Amniotic stem cell (primary cell): ENCODE results near the gene TIGD1.

ENCODE experiments used
- DNase-seq: peaks from one replicate; lab custom pipeline; 2025; lab: John Stamatoyannopoulos, UW

Gene TIGD1

DNA sequence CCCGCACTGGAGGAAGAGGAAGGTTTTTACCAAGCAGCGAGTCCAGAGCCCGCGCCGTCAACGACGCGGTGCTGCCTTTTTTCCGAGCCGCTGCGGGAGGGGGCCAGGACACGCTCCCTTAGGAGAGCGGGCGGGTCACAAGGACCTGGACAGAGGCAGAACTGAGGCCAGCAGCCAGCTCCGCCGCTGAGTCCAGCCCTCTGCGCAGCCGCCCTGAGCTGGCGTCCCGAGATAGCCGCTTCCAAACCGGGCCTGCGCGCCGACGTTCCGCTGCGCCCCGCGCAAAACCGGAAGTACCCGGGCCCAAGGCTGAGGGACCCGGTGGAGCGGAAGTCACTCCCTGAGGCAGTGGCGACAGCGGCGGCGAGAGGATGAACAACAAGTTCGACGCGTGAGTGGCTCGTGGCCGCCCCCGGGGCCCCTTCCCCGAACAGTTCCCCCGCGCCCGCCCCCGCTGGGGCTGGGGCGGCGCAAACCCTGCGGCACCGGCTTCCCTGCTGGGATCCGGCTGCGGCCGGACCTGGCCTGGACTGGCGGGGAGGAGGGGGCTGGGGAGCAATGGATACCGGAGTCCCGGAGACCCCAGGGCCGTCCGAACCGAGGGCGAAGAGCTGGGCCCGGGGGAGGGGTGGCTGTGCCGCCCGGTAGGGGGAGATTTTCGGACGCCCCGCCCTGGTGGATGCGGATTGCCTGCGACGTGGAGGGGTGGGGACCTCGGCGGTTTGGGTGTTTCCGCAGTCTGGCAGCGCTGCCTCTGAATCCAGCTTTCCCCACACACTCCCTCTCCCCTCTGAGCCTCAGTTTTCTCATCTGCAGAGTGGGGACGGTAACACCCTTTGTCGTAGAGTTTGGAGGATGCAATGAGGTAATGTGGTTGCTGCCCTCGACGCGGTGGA lies at the start of gene TIGD1, which contains the start of gene EIF4E2:
TSS of gene TIGD1 (minus strand) at position 204 of the 896 bp plus-strand sequence. CDS start 675 bp downstream, outside the sequence.
TSS of gene EIF4E2 (plus strand) at position 336 of the 896 bp plus-strand sequence. CDS start at position 372, 36 bp downstream.
- peak; percentile 82 for DNase-seq

DNA sequence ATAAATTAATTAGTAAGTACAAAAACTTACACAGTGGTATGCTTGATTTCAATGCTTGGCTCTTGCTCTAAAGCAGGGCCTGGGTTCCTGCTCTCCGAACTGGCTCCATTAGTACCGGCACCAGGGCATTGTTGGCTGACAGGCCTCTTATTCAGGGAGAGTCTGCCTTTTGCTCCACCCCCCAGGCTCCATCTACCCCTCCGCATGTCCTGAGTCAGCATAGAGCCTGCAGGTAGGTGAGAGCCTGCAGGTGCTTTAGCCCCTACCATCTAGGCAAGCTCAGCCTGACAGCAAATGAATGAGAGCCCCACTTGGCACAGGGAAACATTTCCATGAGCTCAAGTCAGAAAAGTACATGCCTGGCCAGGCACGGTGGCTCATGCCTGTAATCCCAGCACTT lies 47.9 kb upstream of the TIGD1 start:
- DNase-seq, result no peak

DNA sequence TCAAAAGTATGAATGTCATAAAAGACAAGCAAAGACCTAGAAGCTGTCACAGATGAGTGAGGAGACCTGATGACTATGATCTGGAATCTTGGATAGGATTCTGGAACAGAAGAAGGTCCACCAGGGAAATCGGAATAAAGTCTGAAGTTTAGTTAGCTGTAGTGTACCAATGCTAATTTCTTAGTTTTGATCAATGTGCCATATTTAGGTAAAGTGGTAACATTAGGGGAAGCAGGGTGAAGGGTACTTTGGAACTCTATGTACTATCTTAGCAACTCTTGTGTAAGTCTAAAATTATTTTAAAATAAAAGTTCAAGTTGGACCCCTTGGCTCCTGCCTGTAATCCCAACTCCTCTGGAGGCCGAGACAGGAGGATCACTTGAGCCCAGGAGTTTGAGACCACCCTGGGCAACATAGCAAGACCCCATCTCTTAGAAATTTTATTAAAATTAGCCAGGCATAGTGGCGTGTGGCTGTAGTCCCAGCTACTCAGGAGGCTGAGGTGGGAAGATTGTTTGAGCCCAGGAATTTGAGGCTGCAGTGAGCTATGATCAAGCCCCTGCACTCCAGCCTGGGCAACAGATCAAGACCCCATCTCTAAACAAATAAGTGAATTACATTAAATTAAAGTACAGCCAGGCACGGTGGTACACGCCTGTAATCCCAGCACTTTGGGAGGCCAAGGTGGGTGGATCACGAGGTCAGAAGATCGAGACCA lies 47.2 kb upstream of the TIGD1 start:
- no peak for DNase-seq

DNA sequence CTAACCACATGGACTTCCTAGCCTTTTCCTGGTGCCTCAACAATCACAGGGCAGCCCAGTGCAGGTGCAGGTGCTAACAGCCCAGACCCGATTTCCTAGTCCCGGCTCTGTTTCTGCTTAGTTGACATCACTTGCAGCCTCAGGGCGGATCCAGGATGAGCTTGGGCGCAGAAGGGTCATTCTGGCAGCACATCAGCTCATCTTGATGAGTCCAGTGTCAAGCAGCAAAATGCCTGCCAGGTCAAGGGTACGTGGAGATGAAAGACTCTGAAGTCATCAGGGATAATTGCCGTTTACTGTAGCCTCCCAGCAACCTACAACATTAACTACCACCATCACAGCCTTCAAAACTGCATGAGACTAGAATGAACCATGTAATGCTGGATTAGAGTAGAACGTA lies 43.6 kb upstream of the TIGD1 start:
- no peak for DNase-seq

DNA sequence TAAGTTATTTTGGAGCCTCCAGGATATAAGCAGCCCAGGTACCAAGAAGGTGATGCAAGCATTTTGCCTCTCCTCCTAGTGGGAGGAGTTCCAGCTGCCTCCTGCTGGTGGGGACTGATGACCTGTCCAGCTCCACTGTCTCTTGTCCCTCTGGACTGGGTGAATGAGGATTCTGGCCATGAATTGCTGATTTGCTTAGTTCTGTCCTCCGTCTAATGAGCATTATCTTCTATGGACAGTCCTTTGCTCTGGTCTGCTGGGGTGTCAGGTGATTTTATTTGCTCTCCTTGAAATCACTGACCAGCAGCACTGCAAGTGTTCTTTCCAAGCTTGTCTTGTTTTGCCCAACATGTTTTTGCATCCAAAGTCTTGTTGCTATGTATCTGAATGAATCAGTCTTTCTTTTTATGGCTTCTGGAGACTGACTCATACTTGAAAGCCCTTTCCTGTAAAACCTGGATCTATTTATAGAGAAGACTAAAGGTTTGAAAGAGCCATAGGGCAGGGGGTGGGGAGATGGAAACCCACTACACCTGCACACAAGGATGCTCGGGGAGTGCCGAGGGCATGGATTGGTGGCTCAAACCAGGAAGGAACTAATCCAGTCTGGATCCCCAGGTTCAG lies 42.5 kb upstream of the TIGD1 start:
- peak; percentile 1 for DNase-seq

DNA sequence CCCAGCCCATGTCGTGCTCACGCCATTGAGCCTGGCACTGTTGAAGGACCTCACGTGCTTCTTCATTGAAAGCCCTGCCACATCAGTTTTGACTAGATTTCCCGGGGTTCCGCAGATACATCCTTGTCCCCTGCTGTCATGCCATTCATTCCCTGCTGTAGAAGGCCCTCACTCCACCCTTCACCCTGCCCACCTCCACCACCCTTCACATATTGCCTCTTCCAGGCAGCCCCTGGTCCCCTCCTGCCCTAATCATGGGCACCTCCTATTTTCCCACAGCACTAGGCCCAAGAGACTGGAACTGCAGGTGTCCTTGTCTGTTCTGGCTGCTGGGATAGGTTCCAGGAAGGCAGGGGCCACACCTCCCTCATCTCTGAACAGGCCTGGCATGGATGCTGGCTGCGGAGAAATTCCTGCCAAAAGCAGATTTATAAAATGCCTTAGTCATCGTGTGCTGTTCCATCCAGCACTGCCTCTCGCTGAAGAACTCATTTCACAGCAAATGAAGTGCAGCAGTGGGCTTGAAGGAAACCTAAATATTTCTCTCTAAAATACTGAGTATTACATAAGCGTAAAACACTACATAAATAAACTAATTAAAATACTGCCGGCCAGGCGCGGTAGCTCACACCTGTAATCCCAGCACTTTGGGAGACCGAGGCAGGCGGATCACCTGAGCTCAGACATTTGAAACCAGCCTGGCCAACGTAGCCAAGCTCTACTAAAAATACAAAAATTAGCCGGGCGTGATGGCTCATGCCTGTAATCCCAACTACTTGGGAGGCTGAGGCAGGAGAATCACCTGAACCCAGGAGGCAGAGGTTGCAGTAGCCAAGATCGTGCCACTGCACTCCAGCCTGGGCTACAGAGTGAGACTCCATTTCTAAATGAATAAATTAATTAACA lies 38.6 kb upstream of the TIGD1 start:
- DNase-seq, result peak; percentile 44

DNA sequence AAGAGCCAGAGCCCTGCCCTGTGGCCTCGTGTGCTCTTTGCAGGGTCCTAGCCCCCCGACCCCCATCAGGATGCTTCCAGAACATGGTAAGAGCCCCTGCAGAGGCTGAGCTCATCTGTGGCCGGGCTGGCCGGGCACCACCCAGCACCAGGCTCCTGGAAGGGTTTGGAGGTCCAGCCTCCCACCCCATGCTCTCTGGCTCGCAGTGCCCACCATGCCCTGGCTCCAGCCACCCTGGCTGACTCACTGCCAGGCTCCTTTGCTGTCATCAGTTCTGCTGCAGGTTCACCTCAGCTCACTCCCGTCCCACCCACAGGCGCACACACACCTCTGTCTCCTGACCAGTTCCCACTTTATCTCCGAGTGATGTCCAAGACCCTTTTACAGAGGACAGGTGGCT lies 37.7 kb upstream of the TIGD1 start:
- no peak for DNase-seq

DNA sequence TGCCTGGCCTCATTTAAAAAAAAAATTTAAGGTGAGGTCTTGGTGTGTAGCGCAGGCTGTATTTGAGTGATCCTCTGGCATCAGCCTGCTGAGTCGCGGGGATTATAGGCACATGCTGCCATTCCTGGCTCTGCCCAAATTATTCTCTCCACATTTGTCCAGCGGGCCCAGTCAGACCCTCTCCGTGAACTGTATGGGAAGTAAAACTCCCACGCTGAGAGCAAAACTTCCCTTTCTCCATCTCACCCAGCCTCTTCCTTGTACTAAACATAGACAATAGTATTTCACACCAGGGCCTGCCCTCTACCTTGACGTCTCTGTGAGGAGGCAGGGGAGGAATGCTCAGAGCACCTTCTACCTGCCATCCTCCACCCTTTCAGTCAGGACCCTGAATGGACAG lies 37.2 kb upstream of the TIGD1 start:
- DNase-seq, result no peak

DNA sequence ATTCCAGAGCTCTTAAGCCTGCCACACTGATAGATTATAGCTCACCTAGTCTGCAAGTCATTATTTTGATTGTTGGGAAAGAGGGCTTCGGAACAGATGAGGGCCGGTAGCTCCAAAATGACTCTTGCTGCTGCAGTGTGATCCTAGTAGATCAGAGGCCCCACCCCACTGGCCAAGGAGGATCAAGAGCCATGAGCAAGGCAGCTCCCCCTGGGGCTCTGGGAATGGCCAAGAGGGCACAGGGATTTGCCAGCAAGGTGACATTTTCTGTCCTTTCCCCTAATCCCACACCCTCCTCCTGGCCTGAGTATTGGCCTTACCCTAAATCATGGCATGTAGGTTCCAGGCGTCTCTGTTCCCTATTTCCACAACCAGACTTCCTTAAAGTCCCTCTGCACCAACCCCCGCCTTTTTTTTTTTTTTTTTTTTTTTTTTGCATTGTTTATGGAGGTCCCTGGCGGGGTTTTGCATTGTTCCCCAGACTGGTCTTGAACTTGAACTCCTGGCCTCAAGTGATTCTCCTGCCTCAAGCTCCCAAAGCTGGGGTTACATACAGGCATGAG lies 36.7 kb upstream of the TIGD1 start:
- no peak for DNase-seq

DNA sequence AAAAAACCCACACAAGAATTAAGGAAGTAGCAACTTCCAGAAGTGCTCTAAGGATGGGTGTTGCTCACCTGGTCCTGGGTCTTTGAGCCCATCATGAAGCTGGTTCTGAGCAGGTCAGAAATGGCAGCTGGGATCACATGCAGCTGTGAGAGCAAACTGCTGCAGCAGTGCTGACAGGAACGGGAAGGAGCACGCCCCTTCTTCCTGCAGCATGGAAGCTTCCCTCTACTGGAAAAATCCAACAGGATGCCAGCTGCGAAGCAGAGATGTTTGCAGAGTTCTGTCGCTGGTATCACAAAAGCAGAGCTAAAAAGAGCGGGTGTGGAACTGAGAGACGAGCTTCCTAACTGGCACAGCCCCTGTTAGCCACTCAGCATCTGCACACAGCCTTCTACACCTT lies 33.9 kb upstream of the TIGD1 start:
- no peak for DNase-seq

DNA sequence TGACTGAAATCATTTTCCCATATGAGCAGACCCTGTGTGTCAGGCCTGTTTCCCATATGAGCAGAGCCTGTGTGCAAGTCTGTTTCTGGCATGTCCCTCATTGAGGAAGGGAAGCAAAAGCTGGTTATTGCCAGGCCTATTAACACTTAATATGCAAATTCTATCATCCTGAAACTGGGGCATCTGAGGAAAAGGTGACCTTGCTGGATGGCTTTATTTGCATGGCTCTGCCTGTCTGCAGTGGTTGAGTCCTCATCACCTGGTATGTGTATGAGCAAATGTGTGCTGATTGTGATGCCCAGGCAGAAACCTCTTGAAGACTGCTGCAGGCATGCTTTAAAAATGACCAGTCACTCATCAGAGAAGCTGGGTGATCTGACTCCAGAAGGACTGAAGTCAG lies 31.4 kb upstream of the TIGD1 start:
- no peak for DNase-seq

DNA sequence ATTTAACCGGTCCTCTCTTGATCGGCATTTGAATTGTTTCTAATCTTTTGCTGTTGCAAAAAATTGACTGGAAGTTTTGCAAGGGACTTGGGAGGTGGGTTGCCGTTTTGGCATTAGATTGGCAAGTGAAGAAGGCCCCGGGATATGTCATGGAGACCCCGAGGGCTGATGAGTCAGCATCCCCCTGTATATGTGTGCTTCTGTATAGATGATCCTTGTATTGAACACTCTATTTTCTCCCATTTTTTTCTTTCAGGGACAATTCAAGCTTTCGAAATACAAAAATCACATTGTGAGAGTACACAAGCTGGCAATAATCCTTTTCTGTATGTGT lies 30.3 kb upstream of the TIGD1 start:
- no peak for DNase-seq

DNA sequence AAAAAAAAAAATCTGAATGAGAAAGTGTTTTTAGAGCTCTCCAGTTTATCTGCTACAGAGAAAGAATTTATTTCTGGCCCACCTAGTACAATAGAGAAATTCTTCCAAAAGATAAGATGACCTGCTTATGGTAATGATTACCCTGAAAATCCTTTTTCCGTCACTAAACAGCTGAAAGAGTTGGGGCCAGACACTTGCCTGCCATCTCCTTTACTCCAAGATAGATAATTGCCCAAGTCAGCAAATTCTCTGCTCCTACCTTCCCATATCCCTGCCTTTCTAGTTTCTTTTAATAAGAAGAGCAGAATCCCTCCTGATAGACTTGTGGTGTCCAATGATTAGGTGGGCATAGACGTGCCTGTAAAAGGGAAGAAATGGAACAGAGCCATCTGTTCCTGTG lies 28.3 kb upstream of the TIGD1 start:
- no peak for DNase-seq

DNA sequence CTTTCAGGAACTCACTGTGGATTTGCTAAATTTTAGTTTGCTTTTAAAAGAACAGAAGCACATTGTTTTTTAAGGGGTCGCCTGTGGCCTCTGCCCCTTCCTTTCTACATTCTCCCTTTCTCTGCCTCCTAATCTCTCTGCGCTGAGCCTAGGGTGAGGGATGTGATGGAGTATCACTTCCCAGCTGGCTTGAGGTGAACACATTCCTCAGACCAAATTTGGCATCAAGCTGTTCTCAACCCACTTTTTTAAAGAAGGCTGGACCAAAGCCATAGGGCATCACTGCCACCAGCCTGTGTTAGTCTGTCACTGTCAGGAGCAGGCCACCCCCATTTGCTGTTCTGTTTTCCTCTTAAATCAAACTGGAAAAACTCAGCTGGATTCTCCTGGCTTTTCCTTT lies 27.5 kb upstream of the TIGD1 start:
- DNase-seq, result no peak

DNA sequence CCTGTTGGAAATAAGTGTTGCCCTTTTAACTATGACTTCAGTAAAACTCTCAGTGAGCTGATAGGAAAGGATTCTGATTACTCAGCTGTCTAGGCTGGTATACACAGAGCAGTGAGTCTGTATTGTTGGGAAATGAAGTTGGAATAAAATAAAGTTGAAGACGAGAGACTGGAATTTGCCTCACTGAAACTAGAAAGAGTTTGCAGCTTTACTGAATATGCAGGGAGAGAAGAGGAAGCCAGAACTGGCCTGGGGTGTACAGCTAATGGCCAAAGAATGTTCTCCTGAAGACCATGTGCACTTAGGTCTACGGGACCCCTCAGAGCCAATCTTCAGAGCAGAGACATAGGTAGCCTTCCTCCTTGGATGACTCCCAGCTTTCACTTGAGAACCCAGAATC lies 26.6 kb upstream of the TIGD1 start:
- DNase-seq, result no peak

DNA sequence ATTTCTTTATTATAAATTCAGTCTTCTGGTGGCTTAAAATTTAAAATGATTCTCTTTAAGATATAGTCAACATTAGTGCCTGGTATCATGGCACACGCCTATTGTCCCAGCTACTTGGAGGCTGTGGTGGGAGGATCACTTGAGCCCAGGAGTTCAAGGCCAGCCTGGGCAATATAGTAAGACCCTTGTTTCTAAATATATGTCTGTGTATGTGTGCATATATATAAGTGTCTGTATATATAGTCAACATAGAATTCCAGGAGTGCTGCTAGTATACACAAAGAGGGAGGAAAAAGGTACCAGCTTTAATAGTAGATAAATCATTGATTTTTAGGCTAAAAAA lies 25.0 kb upstream of the TIGD1 start:
- no peak for DNase-seq

DNA sequence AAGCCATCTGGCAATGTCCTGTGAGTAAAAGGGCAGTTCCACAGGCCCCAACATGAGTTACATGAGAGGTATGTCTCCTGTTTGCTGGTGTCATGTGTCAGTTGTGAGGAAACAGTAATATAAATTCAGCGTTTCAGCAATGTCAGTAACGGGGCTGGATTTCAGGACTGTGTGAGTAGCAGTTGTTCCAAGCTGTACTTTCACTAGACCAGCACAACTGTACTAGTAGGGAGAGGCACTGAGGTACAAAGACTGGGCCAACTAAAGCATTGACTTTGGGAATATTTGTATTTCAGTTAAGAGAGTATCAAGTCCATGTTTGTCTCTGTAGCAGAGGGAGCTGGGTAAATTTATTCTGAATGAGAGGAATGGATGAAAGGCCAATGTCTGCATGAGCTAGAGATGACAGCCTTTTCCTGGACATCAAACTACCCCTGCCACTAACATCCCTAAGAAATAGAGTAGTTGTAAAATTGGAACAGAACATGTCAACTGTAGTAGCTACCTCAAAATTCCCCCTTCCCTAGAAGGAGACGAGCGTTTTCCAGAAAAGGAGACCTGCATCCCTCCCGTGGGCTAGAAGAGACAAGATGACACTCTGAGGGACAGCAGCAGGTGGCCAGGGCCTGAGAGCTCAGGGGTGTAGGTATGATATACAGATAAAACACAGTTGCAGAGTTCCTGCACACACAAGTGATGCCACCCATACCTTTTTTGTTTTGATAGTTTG lies 24.5 kb upstream of the TIGD1 start:
- peak; percentile 39 for DNase-seq

DNA sequence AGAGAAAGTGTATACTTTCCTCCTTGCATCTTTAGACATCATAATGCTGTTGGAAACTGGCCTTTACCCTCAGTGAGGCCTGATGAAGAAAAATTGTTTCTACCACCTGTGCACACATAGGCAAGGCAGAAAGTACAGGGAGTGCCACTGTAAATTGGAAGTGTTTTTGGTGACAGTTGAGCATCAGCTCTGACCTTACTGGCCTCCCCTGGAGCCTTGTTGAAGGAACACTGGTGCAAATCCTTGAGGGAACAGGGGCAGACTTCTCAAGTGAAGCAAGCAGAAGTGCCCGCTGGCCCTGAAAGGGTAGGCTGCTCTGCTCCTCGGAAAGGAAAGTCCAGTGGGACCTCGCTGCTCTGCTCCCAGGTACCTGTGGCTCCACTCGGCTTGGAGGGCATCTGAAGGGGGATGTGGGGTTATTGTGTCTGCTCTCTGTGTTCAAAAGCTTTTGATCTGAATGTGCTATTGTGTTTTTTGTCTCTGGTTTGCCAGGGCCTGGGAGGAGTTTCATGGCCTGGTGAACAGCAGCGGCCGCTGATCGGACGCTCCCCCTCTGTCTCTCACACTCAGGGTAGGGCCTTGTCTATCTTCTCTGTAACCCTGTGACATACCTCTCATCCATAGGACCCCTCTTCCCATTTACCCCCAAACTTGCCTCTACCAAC lies 23.5 kb upstream of the TIGD1 start:
- DNase-seq, result no peak

DNA sequence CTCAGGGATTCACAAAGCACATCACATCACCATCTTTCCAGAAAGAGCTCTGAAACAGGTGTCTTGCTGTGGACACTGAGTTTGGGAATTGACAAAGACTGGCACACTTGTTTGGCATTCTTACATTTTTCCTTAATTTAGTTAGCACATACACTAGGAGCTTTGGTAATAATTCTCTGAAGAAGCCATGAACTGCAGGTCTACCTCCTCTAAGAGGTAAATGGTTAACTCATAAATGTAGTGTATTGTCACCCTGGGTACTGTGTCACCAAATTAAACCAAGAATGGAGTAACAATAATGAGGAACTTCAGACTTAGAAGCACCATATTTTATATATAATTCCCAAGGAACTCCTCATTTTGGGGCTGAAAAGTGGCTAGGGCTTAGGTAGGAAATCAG lies 22.7 kb upstream of the TIGD1 start:
- no peak for DNase-seq

DNA sequence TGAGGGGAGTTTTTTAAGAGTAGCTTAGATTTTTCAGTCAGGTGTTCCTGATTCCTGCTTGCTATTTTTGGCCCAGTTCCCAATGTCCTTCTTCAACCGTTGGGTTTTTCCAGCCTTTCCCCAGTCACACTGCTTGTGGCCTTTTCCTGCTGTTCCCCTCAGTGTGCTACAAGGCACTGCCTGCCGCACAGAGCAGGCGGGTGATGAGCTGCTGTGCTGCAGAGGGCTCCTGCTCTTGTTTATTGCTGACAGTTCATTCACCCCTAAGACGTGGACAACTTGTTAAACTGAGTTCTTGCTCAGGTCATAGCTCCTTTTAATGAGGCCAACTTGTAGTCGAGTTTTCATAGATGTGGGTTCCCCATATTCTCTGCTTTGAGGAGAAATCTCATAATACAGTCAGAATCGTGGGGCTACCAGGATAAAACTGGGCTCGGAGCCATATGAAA lies 20.7 kb upstream of the TIGD1 start:
- no peak for DNase-seq
